ENCODE results near the gene ILK.

The ILK gene

GRCh38 chr11:6636480-6636879 lies 32.9 kb downstream of the ILK start:
- no peak for DNase-seq (ENCODE audit: low read depth)

- no peak for DNase-seq (ENCODE audit: low read depth)
These were observed 34.3 kb downstream of the ILK start for GRCh38 chr11:6637871-6638270.

- DNase-seq (ENCODE audit: low read depth) = no peak
These were observed 34.9 kb downstream of the ILK start for GRCh38 chr11:6638429-6638828.

- no peak for DNase-seq (ENCODE audit: low read depth)
These were observed 36.7 kb downstream of the ILK start for GRCh38 chr11:6640036-6640984.

- DNase-seq (ENCODE audit: low read depth) = no peak
These were observed 37.6 kb downstream of the ILK start for GRCh38 chr11:6640985-6641701.

GRCh38 chr11:6642957-6643356 lies 39.4 kb downstream of the ILK start:
- no peak for DNase-seq (ENCODE audit: low read depth)

GRCh38 chr11:6646071-6646470 lies 42.5 kb downstream of the ILK start:
- DNase-seq (ENCODE audit: low read depth) = peak; percentile 61

- DNase-seq (ENCODE audit: low read depth) = no peak
These were observed 43.0 kb downstream of the ILK start for GRCh38 chr11:6646576-6646917.

GRCh38 chr11:6646918-6647679 lies 43.5 kb downstream of the ILK start:
- peak; percentile 82 for DNase-seq (ENCODE audit: low read depth)

GRCh38 chr11:6647836-6648235 lies 44.3 kb downstream of the ILK start:
- DNase-seq (ENCODE audit: low read depth) = no peak

- DNase-seq (ENCODE audit: low read depth) = no peak
These were observed 44.9 kb downstream of the ILK start for GRCh38 chr11:6648501-6648900.

- no peak for DNase-seq (ENCODE audit: low read depth)
These were observed 46.5 kb downstream of the ILK start for GRCh38 chr11:6650104-6650503.

- DNase-seq (ENCODE audit: low read depth) = no peak
These were observed 47.4 kb downstream of the ILK start for GRCh38 chr11:6650980-6651379.

- DNase-seq (ENCODE audit: low read depth) = no peak
These were observed 48.6 kb downstream of the ILK start for GRCh38 chr11:6652182-6652581.

GRCh38 chr11:6653097-6653496 lies 49.5 kb downstream of the ILK start:
- DNase-seq (ENCODE audit: low read depth) = no peak

- no peak for DNase-seq (ENCODE audit: low read depth)
These were observed 50.1 kb downstream of the ILK start for GRCh38 chr11:6653656-6654055.

- DNase-seq (ENCODE audit: low read depth) = no peak
These were observed 50.9 kb downstream of the ILK start for GRCh38 chr11:6654281-6655019.

GRCh38 chr11:6655020-6655789 lies 51.6 kb downstream of the ILK start:
- no peak for DNase-seq (ENCODE audit: low read depth)

GRCh38 chr11:6655790-6656583 lies 52.4 kb downstream of the ILK start, which contains the start of gene DCHS1:
Gene DCHS1, minus strand, starts transcription at chr11:6655809. Its CDS starts 14,196 bp downstream, at chr11:6641613.
- DNase-seq (ENCODE audit: low read depth) = no peak

- DNase-seq (ENCODE audit: low read depth) = no peak
These were observed 53.0 kb downstream of the ILK start for GRCh38 chr11:6656584-6656915.

Measured in CMK (cell line).